Ascending aorta (tissue), 2 donors: ENCODE measurements around the gene KBTBD3. TPM values are rescaled to one million over a fixed set of nuclear protein-coding genes. Genes with fewer than 3 reads are reported as not detected.
"Not testable (repeated sequence)": the region's sequence is repeated elsewhere in the genome, so short reads cannot be mapped to it uniquely, and the experiment has no call there.

Source experiments
- DNase-seq, 2 donors: peaks; one replicate each; pipeline ENCODE4 v3.0.0-alpha.2; 2019; ENCODE audit warnings: low spot score in 2 of 2
- H3K27ac ChIP-seq, 2 donors: fragments of 200-600 bp; sonication (generic); one replicate each; pipeline ENCODE4 v1.5.1; 2016 to 2017; ENCODE audit warnings: mild to moderate bottlenecking in 1 of 2
- H3K27me3 ChIP-seq: fragments of 200-600 bp; sonication (generic); one replicate; pipeline ENCODE4 v1.5.1; 2017
- H3K36me3 ChIP-seq, 2 donors: fragments of 200-600 bp; sonication (generic); one replicate each; pipeline ENCODE4 v1.5.1; 2016
- H3K4me1 ChIP-seq, 2 donors: fragments of 200-600 bp; sonication (generic); one replicate each; pipeline ENCODE4 v1.5.1; 2016 to 2017; ENCODE audit warnings: mild to moderate bottlenecking in 1 of 2
- H3K4me3 ChIP-seq, 2 donors: fragments of 200-600 bp; sonication (generic); one replicate each; pipeline ENCODE4 v1.5.1; 2016 to 2017; ENCODE audit warnings: mild to moderate bottlenecking in 1 of 2
- H3K9me3 ChIP-seq, 2 donors: fragments of 200-600 bp; sonication (generic); one replicate each; pipeline ENCODE4 v1.5.1; 2016
- CTCF ChIP-seq, 3 experiments: fragments of 200-600 bp in 2 of 3; fragments of 450-650 bp in 1 of 3; sonication (generic) in 2 of 3; IDR thresholded peaks; one replicate each; pipeline ENCODE4 v1.5.1; 2016 to 2019; ENCODE audit warnings: antibody characterized with exemption in 3 of 3, mild to moderate bottlenecking in 1 of 3, moderate library complexity in 1 of 3
- intact Hi-C: fragments of 100-400 bp; cut with DNase I; formaldehyde crosslinking; loops from one replicate; pipeline ENCODE4 v1.15.1; 2023
- total RNA-seq: library from RNA; depleted of rRNA; stranded (reverse); fragments of >200 nt; gene quantifications from one replicate; pipeline ENCODE4 v1.1.0, GENCODE V29; 2016

KBTBD3 gene
- total RNA-seq, 1 donor from 2014 or later, result not detected

DNA sequence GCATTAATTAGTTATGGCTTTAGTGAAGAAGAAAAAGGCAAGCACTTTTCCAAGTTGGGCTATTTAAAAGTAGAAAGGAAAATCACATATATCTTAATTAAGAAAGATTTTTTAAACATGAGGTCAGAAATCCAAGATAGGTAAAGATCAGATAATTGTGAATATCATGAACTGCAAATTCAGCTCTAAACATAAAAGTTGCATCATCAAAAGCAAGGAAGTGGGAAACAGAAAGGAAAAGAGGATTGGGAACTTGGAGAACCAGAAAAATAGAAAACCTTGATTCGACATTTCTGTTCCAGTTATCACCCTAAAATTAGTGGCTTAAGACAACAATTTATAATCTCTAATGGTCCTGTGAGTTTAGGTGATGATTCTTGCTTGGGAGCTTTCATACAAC lies 17.5 kb downstream of the KBTBD3 start:
- peaks cover 0 to 12% of the 10 kb centered on the region in 2 donors for H3K36me3 ChIP-seq
- no peak overlapping the region for H3K4me3 ChIP-seq
- intact Hi-C loops, result no loop called here
- no peak for DNase-seq
- H3K4me1 ChIP-seq, result no peaks in the 10 kb centered on the region
- no peak for TF ChIP-seq CTCF (IDR thresholded peaks at IDR 0.05)
- no peaks in the 10 kb centered on the region for H3K9me3 ChIP-seq
- H3K27me3 ChIP-seq, result no peaks in the 10 kb centered on the region
- H3K27ac ChIP-seq, result no peak overlapping the region

DNA sequence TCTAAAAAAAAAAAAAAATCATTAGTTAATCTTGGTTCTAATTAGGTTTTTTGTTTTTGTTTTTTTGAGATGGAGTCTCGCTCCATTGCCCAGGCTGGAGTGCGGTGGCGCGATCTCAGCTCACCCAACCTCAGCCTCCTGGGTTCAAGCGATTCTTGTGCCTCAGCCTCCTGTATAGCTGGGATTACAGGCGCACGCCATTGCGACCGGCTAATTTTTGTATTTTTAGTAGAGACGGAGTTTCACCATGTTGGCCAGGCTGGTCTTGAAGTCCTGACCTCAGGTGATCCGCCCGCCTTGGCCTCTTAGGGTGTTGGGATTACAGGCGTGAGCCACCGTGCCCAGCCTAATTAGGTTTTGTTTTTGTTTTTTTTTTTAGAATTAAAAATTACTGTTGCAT lies 18.8 kb downstream of the KBTBD3 start:
- H3K36me3 ChIP-seq, result peaks cover 0 to 12% of the 10 kb centered on the region in 2 donors
- H3K4me3 ChIP-seq, H3K27me3 ChIP-seq, H3K4me1 ChIP-seq, DNase-seq, H3K27ac ChIP-seq, H3K9me3 ChIP-seq, intact Hi-C loops: not testable (repeated sequence)

- Histone ChIP-seq H3K9me3 (no peaks in the 10 kb centered on the region), H3K36me3 (no peaks in the 10 kb centered on the region), H3K27me3 (no peaks in the 10 kb centered on the region), H3K27ac (no peak overlapping the region), H3K4me1 (no peaks in the 10 kb centered on the region), H3K4me3 (no peak overlapping the region)
- intact Hi-C loops, result no loop called here
- no peak for TF ChIP-seq CTCF (IDR thresholded peaks at IDR 0.05)
- DNase-seq, result no peak
Observed at GRCh38 chr11:106051103-106051502, 26.0 kb downstream of the KBTBD3 start.

GRCh38 chr11:106049727-106050476 lies 27.2 kb downstream of the KBTBD3 start:
- no peaks in the 10 kb centered on the region for H3K9me3 ChIP-seq
- no peak overlapping the region for H3K4me3 ChIP-seq
- no peaks in the 10 kb centered on the region for H3K27me3 ChIP-seq
- H3K36me3 ChIP-seq, result no peaks in the 10 kb centered on the region
- no peak for DNase-seq
- no peak for TF ChIP-seq CTCF (IDR thresholded peaks at IDR 0.05)
- H3K27ac ChIP-seq, result no peak overlapping the region
- H3K4me1 ChIP-seq, result no peaks in the 10 kb centered on the region
- intact Hi-C loops, result no loop called here

DNA sequence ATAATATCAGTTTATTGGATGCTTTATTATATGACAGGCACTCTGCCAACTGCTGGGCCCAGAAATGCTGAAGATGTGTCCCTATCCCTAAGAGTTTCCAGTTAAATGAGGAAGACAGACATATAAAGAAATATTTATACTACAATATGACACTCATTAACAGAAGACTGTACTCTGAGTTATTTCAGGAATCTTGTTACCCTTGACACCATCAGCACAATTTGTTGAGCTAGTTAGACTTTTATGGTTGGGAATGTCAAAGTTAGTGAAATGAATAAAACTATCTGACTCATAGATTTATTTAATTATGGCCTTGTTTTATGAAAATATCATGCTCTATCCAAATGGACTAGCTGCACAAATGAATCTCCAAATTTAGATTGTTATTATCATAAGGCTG lies 29.5 kb downstream of the KBTBD3 start:
- no peak for DNase-seq
- no peak overlapping the region for H3K4me3 ChIP-seq
- no peak overlapping the region for H3K27ac ChIP-seq
- TF ChIP-seq CTCF (IDR thresholded peaks at IDR 0.05), result no peak
- H3K9me3 ChIP-seq, result no peaks in the 10 kb centered on the region
- H3K36me3 ChIP-seq, result no peaks in the 10 kb centered on the region
- no peaks in the 10 kb centered on the region for H3K4me1 ChIP-seq
- no peaks in the 10 kb centered on the region for H3K27me3 ChIP-seq
- intact Hi-C loops, result no loop called here

DNA sequence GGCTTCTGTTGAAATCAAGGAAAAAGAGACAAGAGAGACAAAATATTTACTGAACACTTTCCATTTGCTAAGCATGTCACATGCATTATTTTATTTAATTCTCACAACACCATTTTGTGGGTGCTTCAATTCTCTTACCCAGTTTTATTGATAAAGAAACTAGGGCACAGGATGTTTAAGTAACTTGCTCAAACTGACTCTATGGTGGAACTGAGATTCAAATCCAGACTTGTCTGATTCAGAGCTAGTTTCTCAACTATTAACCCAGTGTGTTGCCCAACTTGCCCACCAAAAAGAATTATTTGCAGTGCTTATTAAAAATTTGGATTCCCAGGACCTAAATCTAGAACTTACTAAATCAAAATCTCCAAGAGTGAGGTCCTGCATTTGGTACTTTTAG lies 33.6 kb downstream of the KBTBD3 start:
- Histone ChIP-seq H3K27ac (no peak overlapping the region), H3K36me3 (no peaks in the 10 kb centered on the region), H3K27me3 (no peaks in the 10 kb centered on the region), H3K4me3 (no peak overlapping the region), H3K9me3 (no peaks in the 10 kb centered on the region), H3K4me1 (no peaks in the 10 kb centered on the region)
- intact Hi-C loops, result no loop called here
- DNase-seq, result no peak
- TF ChIP-seq CTCF (IDR thresholded peaks at IDR 0.05), result no peak
